Activated T-cell treated with anti-CD3 and anti-CD28 coated beads, Interleukin-2, amount 50 U/mL, for 1 hour (primary cell): ENCODE data around the gene TRIM61.
"Not testable (repeated sequence)": the region's sequence is repeated elsewhere in the genome, so short reads cannot be mapped to it uniquely, and the experiment has no call there.

Experiments used
- DNase-seq: peaks from one replicate; pipeline ENCODE4 v3.0.0-alpha.2; 2020

The TRIM61 gene

GRCh38 chr4:164956766-164957643, 20.5 kb downstream of the TRIM61 start:
- DNase-seq: peak; percentile 72

- no peak for DNase-seq
Measured at GRCh38 chr4:164955107-164955805, 22.2 kb downstream of the TRIM61 start.

- DNase-seq: no peak
Measured at GRCh38 chr4:164952551-164952950, 24.9 kb downstream of the TRIM61 start.

- DNase-seq: no peak
Measured at GRCh38 chr4:164949448-164950143, 27.9 kb downstream of the TRIM61 start.

- no peak for DNase-seq
Measured at GRCh38 chr4:164948975-164949374, 28.5 kb downstream of the TRIM61 start.

GRCh38 chr4:164948006-164948405, 29.5 kb downstream of the TRIM61 start:
- not testable (repeated sequence) for DNase-seq

GRCh38 chr4:164946810-164947209, 30.6 kb downstream of the TRIM61 start:
- DNase-seq: no peak

- DNase-seq: no peak
Measured at GRCh38 chr4:164945146-164945545, 32.3 kb downstream of the TRIM61 start.

- no peak for DNase-seq
Measured at GRCh38 chr4:164943192-164943591, 34.3 kb downstream of the TRIM61 start.

GRCh38 chr4:164937576-164938270, 39.7 kb downstream of the TRIM61 start:
- DNase-seq: no peak

GRCh38 chr4:164935865-164936606, 41.4 kb downstream of the TRIM61 start:
- DNase-seq: not testable (repeated sequence)

- no peak for DNase-seq
Measured at GRCh38 chr4:164935363-164935762, 42.1 kb downstream of the TRIM61 start.

- DNase-seq: no peak
Measured at GRCh38 chr4:164933244-164933643, 44.2 kb downstream of the TRIM61 start.

GRCh38 chr4:164931551-164932324, 45.7 kb downstream of the TRIM61 start:
- no peak for DNase-seq

GRCh38 chr4:164930647-164931046, 46.8 kb downstream of the TRIM61 start:
- no peak for DNase-seq

GRCh38 chr4:164927101-164927500, 50.4 kb downstream of the TRIM61 start:
- not testable (repeated sequence) for DNase-seq

GRCh38 chr4:164926301-164926700, 51.2 kb downstream of the TRIM61 start:
- no peak for DNase-seq

- DNase-seq: no peak
Measured at GRCh38 chr4:164924670-164925238, 52.7 kb downstream of the TRIM61 start.

GRCh38 chr4:164918956-164919355, 58.5 kb downstream of the TRIM61 start:
- no peak for DNase-seq
